ENCODE measurements around the gene HOXD11.

The HOXD11 gene

GRCh38 chr2:176156301-176156806, 49.3 kb downstream of the HOXD11 start:
- Histone ChIP-seq H3K27me3 (no peaks in the 10 kb centered on the region), H3K9me3 (no peaks in the 10 kb centered on the region), H3K36me3 (no peaks in the 10 kb centered on the region), H3K4me1 (no peaks in the 10 kb centered on the region), H3K4me3 (ENCODE audit: low read depth, low read length) (peak overlapping the region; percentile 76; the same call in 1 of the 2 replicates)
- no peak for DNase-seq
- TF ChIP-seq CTCF (IDR thresholded peaks at IDR 0.05; ENCODE audit: low read depth, low read length) = no peak

DNA sequence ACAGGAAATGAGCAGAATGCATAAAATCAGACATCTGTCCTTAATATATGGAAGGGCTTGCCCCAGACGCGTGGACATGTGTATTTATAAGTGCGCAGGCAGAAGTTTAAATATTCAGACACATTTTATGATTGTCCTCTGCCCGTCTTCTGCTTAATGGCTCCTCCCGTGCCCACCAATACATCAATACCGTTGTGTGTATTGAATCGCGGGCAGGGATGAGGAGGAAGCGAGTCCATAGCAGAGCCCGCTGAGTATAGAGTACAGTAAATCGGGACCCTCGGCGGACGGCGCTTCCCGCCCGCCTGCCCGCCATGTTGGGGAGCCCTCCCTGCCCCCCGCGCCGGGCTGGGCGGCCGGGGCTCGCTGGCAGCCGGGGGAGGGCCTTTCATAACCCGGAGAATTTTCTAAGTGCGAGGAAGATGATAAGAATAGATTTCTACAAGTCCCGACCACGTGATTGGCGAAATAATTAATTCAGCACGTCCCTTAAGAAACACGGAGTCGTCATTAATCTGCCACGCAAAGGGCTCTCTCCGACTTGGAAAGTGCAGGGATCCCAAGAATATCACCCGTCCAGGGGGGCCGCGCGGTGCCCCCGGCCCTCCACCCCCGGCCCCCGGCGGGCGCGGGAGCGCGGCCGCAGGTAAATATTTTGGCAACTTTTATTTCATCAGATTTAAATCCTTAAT, 49.9 kb downstream of the HOXD11 start, which contains the start of gene HOXD3:
TSS of gene HOXD3 (plus strand) at position 501 of the 692 bp plus-strand sequence. CDS start 11,808 bp downstream, outside the sequence.
- no peak for DNase-seq
- Histone ChIP-seq H3K4me1 (no peaks in the 10 kb centered on the region), H3K36me3 (no peaks in the 10 kb centered on the region), H3K4me3 (ENCODE audit: low read depth, low read length) (peak within 1 kb of the TSS; percentile 76), H3K27me3 (no peaks in the 10 kb centered on the region), H3K9me3 (no peaks in the 10 kb centered on the region)
- TF ChIP-seq CTCF (IDR thresholded peaks at IDR 0.05; ENCODE audit: low read depth, low read length) = no peak

- no peak for TF ChIP-seq CTCF (IDR thresholded peaks at IDR 0.05; ENCODE audit: low read depth, low read length)
- Histone ChIP-seq H3K36me3 (no peaks in the 10 kb centered on the region), H3K4me1 (no peaks in the 10 kb centered on the region), H3K4me3 (ENCODE audit: low read depth, low read length) (peak overlapping the region; percentile 76), H3K27me3 (no peaks in the 10 kb centered on the region), H3K9me3 (no peaks in the 10 kb centered on the region)
- DNase-seq = peak; percentile 71
Observed at GRCh38 chr2:176157499-176158185, 50.6 kb downstream of the HOXD11 start.

DNA sequence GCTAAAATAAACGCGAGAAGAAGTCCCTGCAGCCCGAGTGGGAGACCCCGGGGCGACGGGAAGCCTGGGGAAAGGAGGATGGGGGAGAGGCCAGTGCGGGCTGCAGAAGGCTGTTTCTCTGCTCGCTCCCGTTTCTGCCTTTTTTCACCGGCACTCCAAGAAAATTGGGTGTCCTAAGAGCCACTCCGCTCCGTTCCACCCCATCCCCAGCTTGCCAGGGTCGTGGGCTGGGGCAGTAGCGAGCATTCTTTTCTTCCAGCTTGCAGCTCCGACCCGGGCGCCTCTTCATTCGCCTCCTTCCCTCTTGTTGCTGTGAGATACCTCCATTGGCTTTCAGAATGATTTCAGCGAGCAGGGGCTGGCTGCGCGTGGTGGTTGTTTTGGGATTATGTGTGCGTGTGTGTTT, 51.1 kb downstream of the HOXD11 start:
- Histone ChIP-seq H3K9me3 (no peaks in the 10 kb centered on the region), H3K4me1 (no peaks in the 10 kb centered on the region), H3K36me3 (no peaks in the 10 kb centered on the region), H3K4me3 (ENCODE audit: low read depth, low read length) (peak overlapping the region; percentile 76), H3K27me3 (no peaks in the 10 kb centered on the region)
- DNase-seq = peak; percentile 39
- no peak for TF ChIP-seq CTCF (IDR thresholded peaks at IDR 0.05; ENCODE audit: low read depth, low read length)

DNA sequence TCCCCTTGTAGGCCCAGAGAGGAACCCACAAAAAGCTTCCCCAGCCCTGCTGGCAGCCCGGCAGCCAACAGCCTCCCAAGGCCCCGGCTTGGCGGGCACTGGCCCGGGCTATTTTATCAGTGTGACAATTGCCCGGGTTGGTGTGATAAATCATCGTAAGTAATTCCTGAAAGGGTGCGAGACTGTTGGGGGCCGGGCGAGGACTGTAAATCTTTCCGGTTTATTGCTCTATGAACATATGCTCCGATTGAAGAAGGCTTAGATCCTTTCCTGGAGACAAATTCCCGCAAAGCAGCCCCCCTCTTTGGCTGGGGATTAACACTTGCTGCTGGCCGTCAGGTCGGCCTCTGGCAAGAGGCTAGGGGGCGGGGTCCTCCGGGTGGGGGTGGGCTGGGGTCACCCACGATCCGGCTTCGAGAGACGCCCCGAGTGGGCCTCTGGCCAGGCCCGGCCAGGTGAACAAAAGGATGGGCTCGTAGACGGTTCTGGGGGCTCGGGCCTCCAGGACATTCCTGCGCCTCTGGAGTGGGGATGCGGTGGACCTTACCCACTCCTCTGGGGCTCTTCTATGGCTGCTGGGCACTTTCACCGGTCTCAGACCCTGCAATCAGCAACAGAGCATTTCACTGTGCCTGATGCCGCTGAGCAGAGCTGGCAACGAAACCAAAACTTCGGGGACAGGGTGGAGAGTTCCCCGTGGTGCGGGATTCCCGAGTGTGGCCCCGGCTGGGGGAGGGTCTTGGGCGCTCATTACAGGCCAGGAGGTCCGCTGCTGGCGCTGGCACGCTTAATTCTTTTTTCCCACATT, 52.0 kb downstream of the HOXD11 start:
- H3K4me1 ChIP-seq = no peaks in the 10 kb centered on the region
- TF ChIP-seq CTCF (IDR thresholded peaks at IDR 0.05; ENCODE audit: low read depth, low read length) = no peak
- no peaks in the 10 kb centered on the region for H3K9me3 ChIP-seq
- H3K4me3 ChIP-seq (ENCODE audit: low read depth, low read length) = peak overlapping the region; percentile 76
- H3K36me3 ChIP-seq = no peaks in the 10 kb centered on the region
- DNase-seq = no peak
- no peaks in the 10 kb centered on the region for H3K27me3 ChIP-seq

Measured in BE2C (cell line).